Measurements from ENCODE around the gene ONECUT1.

ONECUT1 gene

GRCh38 chr15:52730594-52730993 is 59.5 kb downstream of the ONECUT1 start:
- DNase-seq: no peak

- DNase-seq: no peak
Observed at GRCh38 chr15:52730173-52730572, 60.0 kb downstream of the ONECUT1 start.

GRCh38 chr15:52728899-52729298 is 61.2 kb downstream of the ONECUT1 start:
- no peak for DNase-seq

GRCh38 chr15:52727815-52728214 is 62.3 kb downstream of the ONECUT1 start:
- no peak for DNase-seq

DNA sequence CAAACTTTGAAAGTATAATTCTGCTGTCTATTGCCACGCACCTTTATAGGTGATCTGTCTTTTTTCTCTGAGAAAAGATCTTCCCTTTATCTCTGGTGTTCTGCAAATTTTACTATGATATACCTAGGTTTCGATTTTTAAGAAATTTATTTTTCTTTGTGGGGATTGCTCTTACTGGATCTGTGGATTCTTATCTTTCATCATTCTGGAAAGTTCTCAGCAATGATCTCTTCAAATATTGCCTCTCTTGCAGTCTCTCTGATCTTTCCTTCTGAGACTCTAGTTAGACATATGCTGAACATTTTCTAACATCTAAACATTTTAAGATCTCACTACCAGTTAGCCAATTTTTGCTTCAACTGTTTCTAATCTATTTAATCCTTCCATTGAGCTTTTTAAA is 63.9 kb downstream of the ONECUT1 start:
- no peak for DNase-seq

DNA sequence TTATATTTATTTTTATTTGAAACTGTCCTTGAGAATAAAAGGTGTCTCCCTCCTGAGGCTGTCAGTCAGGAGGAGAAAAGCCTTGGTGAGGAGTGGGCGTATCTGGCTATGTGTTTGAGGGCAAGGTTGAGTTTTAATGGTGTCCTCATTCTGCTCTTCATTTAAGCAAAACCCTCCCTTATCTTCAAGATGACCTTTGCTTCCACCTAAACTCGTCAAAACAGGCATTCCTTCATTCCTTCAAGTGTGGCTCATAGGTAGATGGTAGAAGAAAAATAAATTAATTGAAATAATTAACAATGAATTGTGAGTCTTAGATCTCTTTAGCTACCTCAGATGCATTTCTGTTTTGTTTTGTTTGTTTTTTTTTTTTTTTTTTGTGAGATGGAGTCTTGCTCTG is 71.6 kb downstream of the ONECUT1 start:
- DNase-seq: no peak

GRCh38 chr15:52717924-52718323 is 72.2 kb downstream of the ONECUT1 start:
- no peak for DNase-seq

- no peak for DNase-seq
Observed at GRCh38 chr15:52717481-52717880, 72.7 kb downstream of the ONECUT1 start.

DNA sequence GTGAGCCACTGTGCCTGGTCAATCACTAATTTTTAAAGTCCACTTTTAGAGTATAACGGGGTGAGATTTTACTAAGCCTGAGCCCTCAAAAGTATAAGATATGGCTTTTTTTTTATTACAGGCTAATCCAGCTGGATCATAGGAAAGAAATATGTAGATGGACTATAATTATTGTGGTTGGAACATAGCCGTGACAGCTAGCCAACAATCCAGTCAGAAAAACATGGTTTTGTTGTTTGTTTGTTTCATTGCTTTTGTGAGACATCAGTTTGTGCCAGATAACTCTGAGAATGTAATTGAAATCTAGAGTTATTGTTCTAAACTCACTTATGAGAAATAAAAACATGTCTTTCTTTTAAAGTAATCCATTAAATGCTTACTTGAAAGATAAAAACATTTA is 73.6 kb downstream of the ONECUT1 start:
- no peak for DNase-seq

GRCh38 chr15:52715411-52715810 is 74.7 kb downstream of the ONECUT1 start:
- no peak for DNase-seq

- DNase-seq: no peak
Observed at GRCh38 chr15:52714968-52715367, 75.2 kb downstream of the ONECUT1 start.

DNA sequence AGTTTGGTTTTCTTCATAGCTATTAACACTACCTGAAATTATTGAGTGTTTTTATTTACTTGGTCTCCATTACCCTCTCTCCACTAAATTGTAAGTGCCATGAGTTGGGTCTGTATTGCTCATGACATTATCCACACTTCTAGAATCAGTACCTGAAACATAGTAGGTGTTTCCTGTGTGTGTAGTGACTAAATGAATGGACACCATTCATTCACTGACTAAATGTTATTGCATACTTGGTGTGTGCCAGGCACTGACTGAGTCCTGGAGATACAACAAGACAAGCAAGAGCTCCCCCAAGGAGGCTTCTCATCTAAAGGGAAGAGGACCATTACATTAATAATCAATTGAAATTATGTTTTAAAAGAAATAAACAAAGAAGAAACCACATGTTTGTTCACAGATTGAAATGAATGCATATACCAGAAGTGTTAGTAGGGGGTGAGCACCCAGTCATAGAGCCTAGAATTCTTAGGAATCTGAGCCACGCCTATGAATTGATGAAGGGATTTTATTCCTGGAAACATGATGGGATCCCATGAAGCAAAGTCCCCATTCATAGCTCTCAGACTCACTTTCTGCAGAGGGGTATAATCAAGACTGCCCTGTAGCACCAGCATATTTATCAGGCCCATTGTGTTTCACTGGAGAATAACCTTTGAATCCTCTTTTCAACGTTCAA is 79.3 kb downstream of the ONECUT1 start:
- DNase-seq: no peak

DNA sequence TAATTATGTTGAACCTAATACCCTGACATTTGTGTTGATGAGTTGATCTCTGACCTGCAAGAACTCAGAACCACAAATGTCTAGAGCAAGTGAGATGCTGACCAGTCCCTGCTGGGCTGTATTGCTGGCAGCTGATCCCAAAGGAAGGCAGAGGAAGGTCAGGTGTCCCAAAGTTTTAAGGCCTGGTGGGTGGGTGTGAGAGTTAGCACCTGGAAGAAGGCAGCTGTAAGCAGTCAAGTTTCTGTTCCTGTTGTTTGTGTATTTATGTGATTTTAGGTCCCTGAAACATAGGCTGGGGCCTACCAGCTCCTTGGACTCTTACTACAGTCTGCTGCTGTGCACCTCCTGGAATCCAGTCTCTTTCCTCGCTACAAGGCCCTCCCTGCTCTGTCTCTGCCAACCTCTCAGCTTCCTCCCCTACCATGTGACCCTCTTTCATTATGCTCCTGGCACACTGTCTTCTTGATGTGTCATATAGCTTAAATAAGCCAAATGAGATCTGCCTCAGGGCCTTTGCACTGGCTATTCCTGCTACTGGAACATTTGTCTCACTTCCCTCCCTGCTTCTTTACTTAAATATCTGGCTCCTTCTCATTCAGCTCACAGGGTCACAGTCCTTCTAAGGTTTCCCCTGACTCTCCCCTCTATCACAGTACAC is 80.0 kb downstream of the ONECUT1 start:
- DNase-seq: no peak

GRCh38 chr15:52709187-52709981 is 80.8 kb downstream of the ONECUT1 start:
- DNase-seq: no peak
